ENCODE data around the gene CFL1. TPM values are rescaled to one million over a fixed set of nuclear protein-coding genes. Genes with fewer than 3 reads are reported as not detected.
A peak's percentile ranks its signal among the peaks of the same experiment; 100 is the strongest.

CFL1 gene
- total RNA-seq, 1 donor from 2014 or later = 404 TPM

- no peak for DNase-seq
These were observed 11.8 kb upstream of the CFL1 start for GRCh38 chr11:65869643-65870306.

GRCh38 chr11:65868907-65869306, 10.9 kb upstream of the CFL1 start:
- no peak for DNase-seq

- DNase-seq = peak; percentile 22
These were observed 10.2 kb upstream of the CFL1 start for GRCh38 chr11:65868076-65868667.

- DNase-seq = no peak
These were observed 9.5 kb upstream of the CFL1 start for GRCh38 chr11:65867284-65868071.

GRCh38 chr11:65866509-65867283, 8.7 kb upstream of the CFL1 start:
- no peak for DNase-seq

GRCh38 chr11:65865550-65866172, 7.7 kb upstream of the CFL1 start:
- DNase-seq = no peak

- no peak for DNase-seq
These were observed 6.9 kb upstream of the CFL1 start for GRCh38 chr11:65864706-65865471.

- DNase-seq = no peak
These were observed 6.1 kb upstream of the CFL1 start for GRCh38 chr11:65863889-65864705.

GRCh38 chr11:65862941-65863888, 5.2 kb upstream of the CFL1 start:
- DNase-seq = no peak

- no peak for DNase-seq
These were observed 4.3 kb upstream of the CFL1 start for GRCh38 chr11:65862191-65862735.

GRCh38 chr11:65861533-65862183, 3.7 kb upstream of the CFL1 start:
- no peak for DNase-seq

GRCh38 chr11:65861165-65861505, 3.2 kb upstream of the CFL1 start:
- DNase-seq = no peak

GRCh38 chr11:65860278-65861164, 2.5 kb upstream of the CFL1 start, which contains the start of gene MUS81:
Gene MUS81 (plus strand): TSS chr11:65860433. CDS start chr11:65860754, 321 bp downstream.
- DNase-seq = peak; percentile 91

GRCh38 chr11:65859812-65860277, 1.9 kb upstream of the CFL1 start:
- DNase-seq = no peak

GRCh38 chr11:65859095-65859811, 1.3 kb upstream of the CFL1 start:
- peak; percentile 96 for DNase-seq

- DNase-seq = no peak
These were observed 704 bp upstream of the CFL1 start for GRCh38 chr11:65858681-65859087.

- peak; percentile 53 for DNase-seq
These were observed 504 bp downstream of the CFL1 start for GRCh38 chr11:65857500-65857852.
